GM23338 (cell line): ENCODE measurements around the gene FTO.

Experiments
- CREB1 ChIP-seq: fragments of 250-450 bp; sonication (Bioruptor Pico); IDR thresholded peaks from 2 replicates; pipeline ENCODE4 v1.5.0; 2020; ENCODE audit warnings: low read depth, mild to moderate bottlenecking, moderate library complexity
- EZH2 ChIP-seq: fragments of 200-600 bp; sonication (generic); IDR thresholded peaks from one replicate; pipeline ENCODE4 v1.8.0; 2017; ENCODE audit warnings: antibody characterized with exemption, mild to moderate bottlenecking, low read depth; ENCODE audit not compliant: unreplicated experiment
- EZH2phosphoT487 ChIP-seq: fragments of 200-600 bp; sonication (generic); IDR thresholded peaks from one replicate; pipeline ENCODE4 v1.8.1; 2018; ENCODE audit warnings: antibody characterized with exemption; ENCODE audit not compliant: unreplicated experiment
- JUNB ChIP-seq: IDR thresholded peaks from one replicate; pipeline ENCODE4 v1.6.1; 2016; ENCODE audit warnings: antibody characterized with exemption; ENCODE audit not compliant: unreplicated experiment
- POLR2AphosphoS5 ChIP-seq: IDR thresholded peaks from 2 replicates; pipeline ENCODE4 v1.6.1; 2016; ENCODE audit warnings: antibody characterized with exemption, low read depth
- ZNF331 ChIP-seq: fragments of 250-450 bp; sonication (Bioruptor Pico); IDR thresholded peaks from 2 replicates; pipeline ENCODE4 v1.5.0; 2020; ENCODE audit warnings: low read depth, mild to moderate bottlenecking, moderate library complexity
- TF ChIP-seq, protein P1 (sequence below), 2 experiments: fragments of 200-600 bp in 1 of 2; sonication (generic) in 1 of 2; conservative IDR thresholded peaks; 2 replicates each; pipeline versions ENCODE4 v1.5.1 to v1.6.1; 2016 to 2017; ENCODE audit warnings: antibody characterized with exemption in 2 of 2, low read depth in 2 of 2, mild to moderate bottlenecking in 2 of 2, moderate library complexity in 1 of 2
- TF ChIP-seq, protein P2 (sequence below): IDR thresholded peaks from 2 replicates; pipeline ENCODE4 v1.6.1; 2016; ENCODE audit warnings: antibody characterized with exemption
- TF ChIP-seq, protein P3 (sequence below): fragments of 250-450 bp; sonication (Bioruptor Pico); IDR thresholded peaks from 2 replicates; pipeline ENCODE4 v1.5.0; 2020; ENCODE audit warnings: mild to moderate bottlenecking, moderate library complexity
- TF ChIP-seq, protein P4 (sequence below): IDR thresholded peaks from one replicate; pipeline ENCODE4 v1.6.1; 2018; ENCODE audit warnings: antibody characterized with exemption; ENCODE audit not compliant: unreplicated experiment

- TF ChIP-seq EZH2, result no peak
- TF ChIP-seq EZH2phosphoT487, result no peak
- TF ChIP-seq POLR2AphosphoS5, result no peak
- TF ChIP-seq, protein P1, sequence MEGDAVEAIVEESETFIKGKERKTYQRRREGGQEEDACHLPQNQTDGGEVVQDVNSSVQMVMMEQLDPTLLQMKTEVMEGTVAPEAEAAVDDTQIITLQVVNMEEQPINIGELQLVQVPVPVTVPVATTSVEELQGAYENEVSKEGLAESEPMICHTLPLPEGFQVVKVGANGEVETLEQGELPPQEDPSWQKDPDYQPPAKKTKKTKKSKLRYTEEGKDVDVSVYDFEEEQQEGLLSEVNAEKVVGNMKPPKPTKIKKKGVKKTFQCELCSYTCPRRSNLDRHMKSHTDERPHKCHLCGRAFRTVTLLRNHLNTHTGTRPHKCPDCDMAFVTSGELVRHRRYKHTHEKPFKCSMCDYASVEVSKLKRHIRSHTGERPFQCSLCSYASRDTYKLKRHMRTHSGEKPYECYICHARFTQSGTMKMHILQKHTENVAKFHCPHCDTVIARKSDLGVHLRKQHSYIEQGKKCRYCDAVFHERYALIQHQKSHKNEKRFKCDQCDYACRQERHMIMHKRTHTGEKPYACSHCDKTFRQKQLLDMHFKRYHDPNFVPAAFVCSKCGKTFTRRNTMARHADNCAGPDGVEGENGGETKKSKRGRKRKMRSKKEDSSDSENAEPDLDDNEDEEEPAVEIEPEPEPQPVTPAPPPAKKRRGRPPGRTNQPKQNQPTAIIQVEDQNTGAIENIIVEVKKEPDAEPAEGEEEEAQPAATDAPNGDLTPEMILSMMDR (conservative IDR thresholded peaks at IDR 0.05; ENCODE audit: low read depth in 2 of 2), result no peak
- no peak for TF ChIP-seq ZNF331 (CRISPR knock-in tag)
- TF ChIP-seq, protein P2, sequence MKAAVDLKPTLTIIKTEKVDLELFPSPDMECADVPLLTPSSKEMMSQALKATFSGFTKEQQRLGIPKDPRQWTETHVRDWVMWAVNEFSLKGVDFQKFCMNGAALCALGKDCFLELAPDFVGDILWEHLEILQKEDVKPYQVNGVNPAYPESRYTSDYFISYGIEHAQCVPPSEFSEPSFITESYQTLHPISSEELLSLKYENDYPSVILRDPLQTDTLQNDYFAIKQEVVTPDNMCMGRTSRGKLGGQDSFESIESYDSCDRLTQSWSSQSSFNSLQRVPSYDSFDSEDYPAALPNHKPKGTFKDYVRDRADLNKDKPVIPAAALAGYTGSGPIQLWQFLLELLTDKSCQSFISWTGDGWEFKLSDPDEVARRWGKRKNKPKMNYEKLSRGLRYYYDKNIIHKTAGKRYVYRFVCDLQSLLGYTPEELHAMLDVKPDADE, result no peak
- TF ChIP-seq, protein P3, sequence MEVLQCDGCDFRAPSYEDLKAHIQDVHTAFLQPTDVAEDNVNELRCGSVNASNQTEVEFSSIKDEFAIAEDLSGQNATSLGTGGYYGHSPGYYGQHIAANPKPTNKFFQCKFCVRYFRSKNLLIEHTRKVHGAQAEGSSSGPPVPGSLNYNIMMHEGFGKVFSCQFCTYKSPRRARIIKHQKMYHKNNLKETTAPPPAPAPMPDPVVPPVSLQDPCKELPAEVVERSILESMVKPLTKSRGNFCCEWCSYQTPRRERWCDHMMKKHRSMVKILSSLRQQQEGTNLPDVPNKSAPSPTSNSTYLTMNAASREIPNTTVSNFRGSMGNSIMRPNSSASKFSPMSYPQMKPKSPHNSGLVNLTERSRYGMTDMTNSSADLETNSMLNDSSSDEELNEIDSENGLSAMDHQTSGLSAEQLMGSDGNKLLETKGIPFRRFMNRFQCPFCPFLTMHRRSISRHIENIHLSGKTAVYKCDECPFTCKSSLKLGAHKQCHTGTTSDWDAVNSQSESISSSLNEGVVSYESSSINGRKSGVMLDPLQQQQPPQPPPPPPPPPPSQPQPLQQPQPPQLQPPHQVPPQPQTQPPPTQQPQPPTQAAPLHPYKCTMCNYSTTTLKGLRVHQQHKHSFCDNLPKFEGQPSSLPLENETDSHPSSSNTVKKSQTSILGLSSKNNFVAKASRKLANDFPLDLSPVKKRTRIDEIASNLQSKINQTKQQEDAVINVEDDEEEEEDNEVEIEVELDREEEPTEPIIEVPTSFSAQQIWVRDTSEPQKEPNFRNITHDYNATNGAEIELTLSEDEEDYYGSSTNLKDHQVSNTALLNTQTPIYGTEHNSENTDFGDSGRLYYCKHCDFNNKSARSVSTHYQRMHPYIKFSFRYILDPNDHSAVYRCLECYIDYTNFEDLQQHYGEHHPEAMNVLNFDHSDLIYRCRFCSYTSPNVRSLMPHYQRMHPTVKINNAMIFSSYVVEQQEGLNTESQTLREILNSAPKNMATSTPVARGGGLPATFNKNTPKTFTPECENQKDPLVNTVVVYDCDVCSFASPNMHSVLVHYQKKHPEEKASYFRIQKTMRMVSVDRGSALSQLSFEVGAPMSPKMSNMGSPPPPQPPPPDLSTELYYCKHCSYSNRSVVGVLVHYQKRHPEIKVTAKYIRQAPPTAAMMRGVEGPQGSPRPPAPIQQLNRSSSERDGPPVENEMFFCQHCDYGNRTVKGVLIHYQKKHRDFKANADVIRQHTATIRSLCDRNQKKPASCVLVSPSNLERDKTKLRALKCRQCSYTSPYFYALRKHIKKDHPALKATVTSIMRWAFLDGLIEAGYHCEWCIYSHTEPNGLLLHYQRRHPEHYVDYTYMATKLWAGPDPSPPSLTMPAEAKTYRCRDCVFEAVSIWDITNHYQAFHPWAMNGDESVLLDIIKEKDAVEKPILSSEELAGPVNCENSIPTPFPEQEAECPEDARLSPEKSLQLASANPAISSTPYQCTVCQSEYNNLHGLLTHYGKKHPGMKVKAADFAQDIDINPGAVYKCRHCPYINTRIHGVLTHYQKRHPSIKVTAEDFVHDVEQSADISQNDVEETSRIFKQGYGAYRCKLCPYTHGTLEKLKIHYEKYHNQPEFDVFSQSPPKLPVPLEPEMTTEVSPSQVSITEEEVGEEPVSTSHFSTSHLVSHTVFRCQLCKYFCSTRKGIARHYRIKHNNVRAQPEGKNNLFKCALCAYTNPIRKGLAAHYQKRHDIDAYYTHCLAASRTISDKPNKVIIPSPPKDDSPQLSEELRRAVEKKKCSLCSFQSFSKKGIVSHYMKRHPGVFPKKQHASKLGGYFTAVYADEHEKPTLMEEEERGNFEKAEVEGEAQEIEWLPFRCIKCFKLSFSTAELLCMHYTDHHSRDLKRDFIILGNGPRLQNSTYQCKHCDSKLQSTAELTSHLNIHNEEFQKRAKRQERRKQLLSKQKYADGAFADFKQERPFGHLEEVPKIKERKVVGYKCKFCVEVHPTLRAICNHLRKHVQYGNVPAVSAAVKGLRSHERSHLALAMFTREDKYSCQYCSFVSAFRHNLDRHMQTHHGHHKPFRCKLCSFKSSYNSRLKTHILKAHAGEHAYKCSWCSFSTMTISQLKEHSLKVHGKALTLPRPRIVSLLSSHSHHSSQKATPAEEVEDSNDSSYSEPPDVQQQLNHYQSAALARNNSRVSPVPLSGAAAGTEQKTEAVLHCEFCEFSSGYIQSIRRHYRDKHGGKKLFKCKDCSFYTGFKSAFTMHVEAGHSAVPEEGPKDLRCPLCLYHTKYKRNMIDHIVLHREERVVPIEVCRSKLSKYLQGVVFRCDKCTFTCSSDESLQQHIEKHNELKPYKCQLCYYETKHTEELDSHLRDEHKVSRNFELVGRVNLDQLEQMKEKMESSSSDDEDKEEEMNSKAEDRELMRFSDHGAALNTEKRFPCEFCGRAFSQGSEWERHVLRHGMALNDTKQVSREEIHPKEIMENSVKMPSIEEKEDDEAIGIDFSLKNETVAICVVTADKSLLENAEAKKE (CRISPR knock-in tag), result no peak
- no peak for TF ChIP-seq CREB1
- TF ChIP-seq, protein P4, sequence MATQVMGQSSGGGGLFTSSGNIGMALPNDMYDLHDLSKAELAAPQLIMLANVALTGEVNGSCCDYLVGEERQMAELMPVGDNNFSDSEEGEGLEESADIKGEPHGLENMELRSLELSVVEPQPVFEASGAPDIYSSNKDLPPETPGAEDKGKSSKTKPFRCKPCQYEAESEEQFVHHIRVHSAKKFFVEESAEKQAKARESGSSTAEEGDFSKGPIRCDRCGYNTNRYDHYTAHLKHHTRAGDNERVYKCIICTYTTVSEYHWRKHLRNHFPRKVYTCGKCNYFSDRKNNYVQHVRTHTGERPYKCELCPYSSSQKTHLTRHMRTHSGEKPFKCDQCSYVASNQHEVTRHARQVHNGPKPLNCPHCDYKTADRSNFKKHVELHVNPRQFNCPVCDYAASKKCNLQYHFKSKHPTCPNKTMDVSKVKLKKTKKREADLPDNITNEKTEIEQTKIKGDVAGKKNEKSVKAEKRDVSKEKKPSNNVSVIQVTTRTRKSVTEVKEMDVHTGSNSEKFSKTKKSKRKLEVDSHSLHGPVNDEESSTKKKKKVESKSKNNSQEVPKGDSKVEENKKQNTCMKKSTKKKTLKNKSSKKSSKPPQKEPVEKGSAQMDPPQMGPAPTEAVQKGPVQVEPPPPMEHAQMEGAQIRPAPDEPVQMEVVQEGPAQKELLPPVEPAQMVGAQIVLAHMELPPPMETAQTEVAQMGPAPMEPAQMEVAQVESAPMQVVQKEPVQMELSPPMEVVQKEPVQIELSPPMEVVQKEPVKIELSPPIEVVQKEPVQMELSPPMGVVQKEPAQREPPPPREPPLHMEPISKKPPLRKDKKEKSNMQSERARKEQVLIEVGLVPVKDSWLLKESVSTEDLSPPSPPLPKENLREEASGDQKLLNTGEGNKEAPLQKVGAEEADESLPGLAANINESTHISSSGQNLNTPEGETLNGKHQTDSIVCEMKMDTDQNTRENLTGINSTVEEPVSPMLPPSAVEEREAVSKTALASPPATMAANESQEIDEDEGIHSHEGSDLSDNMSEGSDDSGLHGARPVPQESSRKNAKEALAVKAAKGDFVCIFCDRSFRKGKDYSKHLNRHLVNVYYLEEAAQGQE, result no peak
- no peak for TF ChIP-seq JUNB
Measured at GRCh38 chr16:54055864-54056263, 351.9 kb downstream of the FTO start.
